T-cell (primary cell): ENCODE results near the gene RUFY3. TPM values are rescaled to one million over a fixed set of nuclear protein-coding genes. Genes with fewer than 3 reads are reported as not detected.

Experiments used
- ATAC-seq, 4 experiments: fragments of 200-7000 bp in 3 of 4; fragments of 150-1000 bp in 1 of 4; cut with Tn5 transposase; replicated peaks in 1 of 4; 1 replicate in 3 of 4; 2 replicates in 1 of 4; pipeline ENCODE4 v1.10.0; 2021; ENCODE audit warnings: moderate library complexity in 3 of 4, mild to moderate bottlenecking in 2 of 4, moderate number of reproducible peaks in 1 of 4
- CTCF ChIA-PET, 2 donors: fragments of 300-600 bp; sonication (Branson Sonifier 250); formaldehyde crosslinking; loops; one replicate each; lab custom pipeline; 2022; ENCODE audit warnings: antibody characterized with exemption in 2 of 2; lab: Charles Lee
- POLR2A ChIA-PET, 2 donors: fragments of 300-600 bp; sonication (Branson Sonifier 250); formaldehyde crosslinking; loops; one replicate each; lab custom pipeline; 2022; ENCODE audit warnings: antibody characterized with exemption in 2 of 2; lab: Charles Lee
- DNase-seq, 35 experiments: peaks; one replicate each; pipeline versions ENCODE4 v3.0.0 to v3.0.0-alpha.2; 2013 to 2023
- H3K27ac ChIP-seq: one replicate; pipeline ENCODE4 v1.5.1; 2013; ENCODE audit warnings: low read length
- H3K27me3 ChIP-seq, 2 experiments: replicated peaks in 1 of 2; 1 replicate in 1 of 2; 2 replicates in 1 of 2; pipeline versions ENCODE4 v1.6.1 to v1.7.0; 2013; ENCODE audit warnings: low read length in 1 of 2, mixed read lengths in 1 of 2; ENCODE audit not compliant: control insufficient read depth in 2 of 2, insufficient read depth in 2 of 2; ENCODE audit errors: extremely low read depth in 1 of 2
- H3K36me3 ChIP-seq, 2 donors: 1 replicate in 1 of 2; 2 replicates in 1 of 2; pipeline versions ENCODE4 v1.6.1 to v1.7.0; 2013; ENCODE audit warnings: low read length in 1 of 2; ENCODE audit not compliant: control insufficient read depth in 2 of 2, insufficient read depth in 1 of 2; ENCODE audit errors: extremely low read depth in 1 of 2
- H3K4me1 ChIP-seq, 2 experiments: 1 replicate in 1 of 2; 2 replicates in 1 of 2; pipeline versions ENCODE4 v1.6.1 to v1.7.0; 2013; ENCODE audit warnings: low read length in 2 of 2, mixed read lengths in 1 of 2; ENCODE audit not compliant: insufficient read depth in 2 of 2, control insufficient read depth in 1 of 2; ENCODE audit errors: extremely low read depth in 1 of 2
- H3K4me3 ChIP-seq, 2 donors: 1 replicate in 1 of 2; 2 replicates in 1 of 2; pipeline versions ENCODE4 v1.5.1 to v1.7.0; 2013; ENCODE audit warnings: mild to moderate bottlenecking in 2 of 2, low read length in 1 of 2, moderate library complexity in 1 of 2; ENCODE audit not compliant: control insufficient read depth in 1 of 2; ENCODE audit errors: extremely low read depth in 1 of 2
- H3K9me3 ChIP-seq: 2 replicates; pipeline ENCODE4 v1.7.0; 2013
- H3K27ac Mint-ChIP-seq, 2 donors: one replicate each; pipeline ENCODE4 v1.8.0; 2020 to 2021; ENCODE audit warnings: mild to moderate bottlenecking in 2 of 2, mixed read lengths in 2 of 2
- H3K27me3 Mint-ChIP-seq, 2 donors: one replicate each; pipeline ENCODE4 v1.8.0; 2021 to 2022; ENCODE audit warnings: mixed read lengths in 2 of 2
- H3K36me3 Mint-ChIP-seq: one replicate; pipeline ENCODE4 v1.8.0; 2021; ENCODE audit warnings: mixed read lengths
- H3K4me1 Mint-ChIP-seq, 3 donors: one replicate each; pipeline ENCODE4 v1.8.0; 2020 to 2022; ENCODE audit warnings: mixed read lengths in 3 of 3, mild to moderate bottlenecking in 1 of 3
- H3K4me3 Mint-ChIP-seq, 3 donors: one replicate each; pipeline ENCODE4 v1.8.0; 2020 to 2022; ENCODE audit warnings: mild to moderate bottlenecking in 3 of 3, mixed read lengths in 3 of 3, moderate library complexity in 3 of 3
- H3K9me3 Mint-ChIP-seq, 3 donors: one replicate each; pipeline ENCODE4 v1.8.0; 2020 to 2022; ENCODE audit warnings: mixed read lengths in 3 of 3
- WGBS: methylation state at CpG from one replicate; pipeline ENCODE4 v1.1.5; 2013; ENCODE audit warnings: missing lambda C conversion rate; ENCODE audit not compliant: insufficient coverage; 5-methylcytosine and 5-hydroxymethylcytosine counted together
- total RNA-seq, 35 experiments: library from RNA in 6 of 35; stranded (reverse) in 6 of 35; fragments of 120-200 nt in 1 of 35; gene quantifications; one replicate each; pipeline versions ENCODE4 v1.2.1 to v1.2.4 and lab custom pipeline; 2013 to 2026

Gene RUFY3
- total RNA-seq, 5 donors from 2014 or later (not counting 1 experiment from before 2014, with no cell fraction given) = 29.8 to 34.1 (median 33.3) TPM

DNA sequence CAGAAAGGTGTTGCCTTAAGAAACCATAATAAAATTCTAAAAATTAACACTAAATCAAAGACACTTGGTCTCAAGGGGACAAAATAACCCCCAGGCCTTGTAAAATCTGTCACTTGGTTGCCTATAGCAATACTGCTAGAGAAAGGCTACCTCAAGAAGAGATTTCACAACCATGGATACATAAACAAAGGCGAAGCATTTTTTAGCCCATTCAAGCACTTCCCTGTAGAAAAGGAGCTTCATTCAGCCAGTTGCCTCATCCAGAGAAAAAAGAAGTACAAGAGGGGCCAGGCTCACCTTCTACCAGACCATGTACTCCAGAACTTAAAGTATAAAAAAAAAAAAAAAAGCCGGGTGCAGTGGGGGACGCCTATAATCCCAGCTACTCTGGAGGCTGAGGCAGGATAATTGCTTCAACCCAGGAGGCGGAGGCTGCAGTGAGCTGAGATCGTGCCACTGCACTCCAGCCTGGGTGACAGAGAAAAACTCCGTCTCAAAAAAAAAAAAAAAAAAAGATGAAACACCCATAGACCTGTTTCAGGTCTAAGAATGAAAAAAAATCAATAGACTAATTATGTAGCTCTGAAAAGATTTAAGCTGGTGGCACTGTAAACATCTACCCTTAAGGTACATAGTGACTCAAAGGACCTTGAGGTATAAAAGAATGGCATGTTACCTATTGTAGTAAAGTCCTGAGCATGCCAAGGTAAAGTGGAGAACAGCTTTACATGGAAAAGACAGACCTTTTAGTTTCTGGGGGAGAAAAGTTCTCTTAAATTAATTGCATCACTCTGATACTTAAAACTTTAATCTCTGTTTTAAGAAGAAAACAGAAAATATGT lies 18.0 kb downstream of the RUFY3 start:
- H3K4me1 ChIP-seq = peaks cover 31 to 36% of the 10 kb centered on the region in 2 experiments
- DNase-seq (no peak), ATAC-seq (no peak)
- ChIA-PET POLR2A (interaction anchor here (0.5 to 1.0 kb wide), 8 partner anchors 9 to 258 kb away, joined by 3 to 9 read pairs (median 5); no protein-coding TSS in a partner anchor), CTCF (interaction anchor here (0.6 to 0.7 kb wide), 8 partner anchors 10 to 105 kb away, joined by 3 to 15 read pairs (median 4); no protein-coding TSS in a partner anchor)
- no peaks in the 10 kb centered on the region for H3K36me3 ChIP-seq
- no peak overlapping the region for H3K27ac Mint-ChIP-seq
- no peaks in the 10 kb centered on the region for H3K27me3 ChIP-seq
- no peak overlapping the region for H3K27ac ChIP-seq
- no peak overlapping the region for H3K4me3 Mint-ChIP-seq
- no peak overlapping the region for H3K4me3 ChIP-seq
- no peaks in the 10 kb centered on the region for H3K27me3 Mint-ChIP-seq
- H3K36me3 Mint-ChIP-seq = no peaks in the 10 kb centered on the region
- H3K4me1 Mint-ChIP-seq = peaks cover 29 to 48% (median 30%) of the 10 kb centered on the region in 3 donors
- WGBS = no CpG with 5 or more reads among the region's 6 CpGs
- no peaks in the 10 kb centered on the region for H3K9me3 ChIP-seq
- H3K9me3 Mint-ChIP-seq = no peaks in the 10 kb centered on the region

DNA sequence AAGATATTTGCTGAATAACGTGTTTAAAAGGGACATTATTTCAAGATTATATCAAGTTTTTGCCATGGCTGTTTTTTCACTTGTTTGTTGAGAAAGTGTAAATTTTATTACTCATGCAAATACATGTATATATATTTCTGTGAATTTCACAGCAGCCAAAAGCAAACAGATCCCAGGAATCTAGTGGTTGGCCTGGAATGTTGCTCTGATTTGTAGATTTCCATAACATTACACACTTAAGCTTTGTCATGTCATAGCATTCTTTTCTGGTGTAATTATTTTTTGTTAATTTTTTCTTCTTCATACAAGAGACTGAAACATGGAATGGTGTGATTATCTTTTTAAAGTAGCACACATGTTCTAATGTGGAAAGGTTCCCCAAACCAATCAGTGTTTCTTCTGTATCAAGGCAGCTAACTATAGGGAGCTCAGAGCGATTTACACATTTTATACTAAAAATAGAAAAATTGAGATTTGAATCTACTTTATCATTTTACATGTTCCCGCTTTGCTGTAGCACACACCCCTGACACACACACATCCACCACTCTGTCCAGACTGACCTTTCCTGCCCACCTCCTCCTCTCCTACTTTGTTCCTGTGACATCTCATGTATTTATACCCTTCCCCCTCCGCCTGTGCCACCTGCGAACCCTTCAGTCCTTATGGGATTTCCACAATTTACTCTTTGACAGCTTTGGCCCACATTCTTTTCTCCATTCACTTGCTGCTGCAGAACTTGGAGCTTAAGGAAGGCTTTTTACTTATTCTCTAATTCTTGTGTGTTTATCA lies 20.3 kb downstream of the RUFY3 start:
- ChIA-PET CTCF (interaction anchor here (0.6 to 1.0 kb wide), 2 partner anchors 21 to 104 kb away, joined by 3 to 5 read pairs; partner anchors contain the start of gene RUFY3 (in 1 of the 2)), POLR2A (no interaction called here)
- no peak overlapping the region for H3K4me3 Mint-ChIP-seq
- H3K9me3 ChIP-seq = no peaks in the 10 kb centered on the region
- H3K27ac ChIP-seq = no peak overlapping the region
- peaks cover 11 to 13% of the 10 kb centered on the region in 2 experiments for H3K4me1 ChIP-seq
- no peaks in the 10 kb centered on the region for H3K27me3 Mint-ChIP-seq
- WGBS = 86% methylated on average over 1 of the region's 5 CpGs
- ATAC-seq (no peak), DNase-seq (no peak)
- H3K9me3 Mint-ChIP-seq = no peaks in the 10 kb centered on the region
- no peak overlapping the region for H3K27ac Mint-ChIP-seq
- no peaks in the 10 kb centered on the region for H3K27me3 ChIP-seq
- H3K4me1 Mint-ChIP-seq = peaks cover 6 to 24% (median 7%) of the 10 kb centered on the region in 3 donors
- H3K36me3 ChIP-seq = no peaks in the 10 kb centered on the region
- H3K4me3 ChIP-seq = no peak overlapping the region
- no peaks in the 10 kb centered on the region for H3K36me3 Mint-ChIP-seq

DNA sequence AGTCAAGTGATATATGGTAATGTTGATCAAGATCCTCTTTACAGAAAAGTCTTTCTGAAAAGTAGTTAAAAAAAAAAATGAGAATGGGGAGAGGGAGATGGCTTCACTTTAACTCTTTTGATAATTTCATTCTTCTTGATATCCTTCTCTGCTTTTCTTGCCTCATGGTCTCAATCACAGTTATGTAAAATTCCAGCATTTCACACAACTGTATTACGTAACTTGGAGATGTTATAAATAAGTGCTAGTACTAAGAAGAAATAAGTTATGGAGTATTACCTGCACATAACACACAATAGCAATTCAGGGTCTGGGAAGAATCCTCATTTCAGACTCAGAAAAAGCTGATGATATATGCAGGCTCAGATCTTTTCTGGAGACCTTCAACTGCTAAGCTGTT lies 22.0 kb downstream of the RUFY3 start:
- POLR2A ChIA-PET = no interaction called here
- Mint-ChIP-seq H3K4me1 (peaks cover 2 to 14% (median 2%) of the 10 kb centered on the region in 3 donors), H3K36me3 (no peaks in the 10 kb centered on the region), H3K27me3 (no peaks in the 10 kb centered on the region), H3K27ac (no peak overlapping the region), H3K9me3 (peaks cover 0 to 5% (median 0%) of the 10 kb centered on the region in 3 donors), H3K4me3 (no peak overlapping the region)
- ATAC-seq (no peak), DNase-seq (no peak)
- Histone ChIP-seq H3K27me3 (no peaks in the 10 kb centered on the region), H3K36me3 (no peaks in the 10 kb centered on the region), H3K9me3 (no peaks in the 10 kb centered on the region), H3K4me1 (peaks cover 0 to 6% of the 10 kb centered on the region in 2 experiments), H3K4me3 (no peak overlapping the region), H3K27ac (no peak overlapping the region)
- CTCF ChIA-PET = interaction anchor here (0.6 to 0.7 kb wide), 2 partner anchors 17 to 93 kb away, joined by 3 to 7 read pairs; no protein-coding TSS in a partner anchor
- WGBS = no CpG with 5 or more reads among the region's 1 CpG

DNA sequence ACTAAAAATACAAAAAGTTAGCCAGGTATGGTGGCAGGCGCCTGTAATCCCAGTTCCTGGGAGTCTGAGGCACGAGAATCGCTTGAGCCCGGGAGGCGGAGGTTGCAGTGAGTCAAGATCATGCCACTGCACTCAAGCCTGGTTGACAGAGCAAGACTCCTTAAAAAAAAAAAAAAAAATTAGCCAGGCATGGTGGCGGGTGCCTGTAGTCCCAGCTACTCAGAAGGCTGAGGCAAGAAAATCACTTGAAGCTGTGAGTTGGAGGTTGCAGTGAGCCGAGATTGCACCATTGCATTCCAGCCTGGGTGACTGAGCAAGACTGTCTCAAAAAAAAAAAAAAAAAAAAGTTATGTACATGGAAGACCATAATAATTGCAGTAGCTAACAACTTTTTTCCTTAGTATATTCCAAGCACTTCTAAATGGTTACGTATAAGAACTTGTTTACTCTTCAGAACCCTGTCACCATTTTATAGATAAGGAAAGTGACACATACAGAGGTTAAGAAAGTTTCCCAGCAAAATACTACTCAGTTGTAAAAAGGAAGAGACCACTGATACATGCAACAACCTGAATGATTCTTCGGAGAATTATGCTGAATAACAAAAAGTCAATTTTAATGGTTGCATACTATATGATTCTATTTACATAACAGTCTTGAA lies 24.5 kb downstream of the RUFY3 start:
- H3K27me3 Mint-ChIP-seq = no peaks in the 10 kb centered on the region
- Histone ChIP-seq H3K9me3 (no peaks in the 10 kb centered on the region), H3K4me3 (no peak overlapping the region), H3K36me3 (no peaks in the 10 kb centered on the region), H3K27ac (no peak overlapping the region), H3K27me3 (no peaks in the 10 kb centered on the region), H3K4me1 (no peaks in the 10 kb centered on the region)
- H3K36me3 Mint-ChIP-seq = no peaks in the 10 kb centered on the region
- ATAC-seq = no peak
- ChIA-PET CTCF (interaction anchor here (0.6 to 1.8 kb wide), 2 partner anchors 10 to 33 kb away, joined by 3 to 9 read pairs; no protein-coding TSS in a partner anchor), POLR2A (no interaction called here)
- peaks cover 3 to 8% (median 5%) of the 10 kb centered on the region in 3 donors for H3K4me1 Mint-ChIP-seq
- 100% methylated on average over 4 of the region's 9 CpGs for WGBS
- no peak for DNase-seq
- no peak overlapping the region for H3K27ac Mint-ChIP-seq
- peaks cover 0 to 5% (median 0%) of the 10 kb centered on the region in 3 donors for H3K9me3 Mint-ChIP-seq
- no peak overlapping the region for H3K4me3 Mint-ChIP-seq

DNA sequence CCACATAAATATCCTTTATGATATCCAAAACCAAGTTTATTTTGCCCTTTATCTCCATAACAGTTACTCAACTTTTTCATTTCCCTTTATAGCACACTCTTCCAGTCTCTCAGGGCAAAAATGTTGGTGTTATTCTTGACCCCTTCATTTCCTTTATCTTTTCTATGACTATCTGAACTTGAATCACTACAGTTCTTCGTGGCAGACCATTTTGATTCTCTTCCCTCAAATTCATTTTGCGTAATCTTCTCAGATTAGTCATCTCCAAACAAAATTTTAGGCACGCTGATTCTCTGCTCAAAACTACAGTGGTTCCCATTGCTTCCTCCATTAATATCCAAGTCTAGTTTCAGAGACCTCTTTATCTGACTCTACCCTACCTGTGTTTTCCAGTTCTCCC lies 26.1 kb downstream of the RUFY3 start:
- ATAC-seq (no peak), DNase-seq (no peak)
- no peak overlapping the region for H3K27ac Mint-ChIP-seq
- H3K4me1 Mint-ChIP-seq = peaks cover 0 to 8% (median 3%) of the 10 kb centered on the region in 3 donors
- Histone ChIP-seq H3K27ac (no peak overlapping the region), H3K36me3 (no peaks in the 10 kb centered on the region), H3K4me1 (no peaks in the 10 kb centered on the region), H3K4me3 (no peak overlapping the region), H3K27me3 (no peaks in the 10 kb centered on the region), H3K9me3 (no peaks in the 10 kb centered on the region)
- CTCF ChIA-PET = no interaction called here
- WGBS = 71% methylated on average over 3 of the region's 3 CpGs
- H3K4me3 Mint-ChIP-seq = no peak overlapping the region
- POLR2A ChIA-PET = no interaction called here
- no peaks in the 10 kb centered on the region for H3K36me3 Mint-ChIP-seq
- no peaks in the 10 kb centered on the region for H3K27me3 Mint-ChIP-seq
- peaks cover 0 to 5% (median 0%) of the 10 kb centered on the region in 3 donors for H3K9me3 Mint-ChIP-seq
